ENCODE measurements around the gene ACSS1.

The ACSS1 gene

DNA sequence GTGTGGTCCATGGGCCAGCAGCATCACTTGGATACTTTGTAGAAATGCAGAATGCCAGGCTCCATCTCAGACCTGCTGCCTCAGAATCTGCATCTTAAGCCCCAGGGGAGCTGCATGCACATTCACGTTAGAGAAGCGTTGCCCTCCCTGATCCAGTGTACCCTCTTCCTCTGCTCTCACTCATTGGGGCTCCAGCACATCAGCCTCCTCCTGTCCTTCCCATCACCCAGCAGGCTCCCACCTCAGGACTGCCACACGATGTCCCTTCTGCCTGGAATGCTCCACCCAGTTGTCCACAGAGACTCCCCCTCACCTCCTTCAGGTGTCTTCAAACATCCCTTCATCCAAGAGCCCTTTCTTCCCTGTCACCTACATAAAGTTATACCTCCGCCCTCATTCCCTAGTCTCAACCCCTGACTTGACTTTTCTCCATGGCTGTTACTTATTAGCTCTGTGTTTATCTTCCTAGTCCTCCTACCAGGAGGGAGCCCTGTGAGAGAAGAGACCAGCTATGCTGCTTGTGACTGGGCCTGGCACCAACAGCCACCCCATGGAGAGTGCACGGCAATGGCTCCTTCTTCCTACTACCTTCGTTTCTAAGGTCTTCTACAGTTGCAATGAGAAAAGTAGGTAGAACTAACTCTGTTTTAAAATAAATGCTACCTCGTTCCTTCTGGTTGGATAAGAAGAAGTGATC lies 3.3 kb upstream of the ACSS1 start:
- no peak for ATAC-seq
- TF ChIP-seq ZFP3 (CRISPR knock-in tag; IDR thresholded peaks at IDR 0.05) (no peak), CREB5 (CRISPR knock-in tag; IDR thresholded peaks at IDR 0.05; ENCODE audit: low read depth) (no peak), PPARA (CRISPR knock-in tag; IDR thresholded peaks at IDR 0.05; ENCODE audit: borderline replicate concordance) (no peak), ZNF565 (CRISPR knock-in tag; conservative IDR thresholded peaks at IDR 0.05; ENCODE audit: low read depth) (no peak), TSHZ2 (CRISPR knock-in tag; IDR thresholded peaks at IDR 0.05) (no peak), TOX (CRISPR knock-in tag; IDR thresholded peaks at IDR 0.05; ENCODE audit: borderline replicate concordance) (no peak), ZC3H10 (CRISPR knock-in tag; IDR thresholded peaks at IDR 0.05) (no peak), ZNF70 (CRISPR knock-in tag; IDR thresholded peaks at IDR 0.05) (no peak), OSR1 (CRISPR knock-in tag; IDR thresholded peaks at IDR 0.05) (no peak)

DNA sequence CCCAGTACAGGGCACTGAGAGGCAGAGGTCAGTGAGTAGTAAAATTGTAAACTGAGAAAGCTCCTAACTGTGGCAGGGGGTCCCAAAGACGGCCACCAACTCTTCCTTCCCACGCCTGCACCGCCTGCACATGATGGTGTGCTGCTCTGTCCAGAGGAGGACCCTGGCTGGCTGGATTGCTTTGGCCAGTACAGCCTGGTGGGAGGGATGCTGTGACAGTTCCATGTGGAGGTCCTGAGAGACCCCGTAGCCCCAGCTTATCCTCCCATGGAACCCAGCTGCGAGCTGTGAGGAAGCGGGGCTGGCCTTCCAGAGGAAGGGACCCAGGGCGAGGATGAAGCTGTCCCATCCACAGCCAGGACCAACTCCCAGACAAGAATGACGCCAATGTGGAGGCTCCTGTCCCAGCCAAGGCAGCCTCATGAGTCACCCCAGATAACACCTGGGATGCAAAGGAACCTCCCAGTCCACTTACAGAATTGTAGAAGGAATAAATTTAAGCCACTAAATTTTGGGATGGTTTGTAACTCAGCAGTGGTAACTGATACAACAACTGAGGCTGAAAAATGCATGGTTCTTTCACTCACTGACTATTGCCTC lies 2.0 kb upstream of the ACSS1 start:
- ATAC-seq = no peak

More for the DNA sequence above, 2.0 kb upstream of the ACSS1 start:
- TF ChIP-seq ZC3H10 (CRISPR knock-in tag; IDR thresholded peaks at IDR 0.05) = no peak
- no peak for TF ChIP-seq PPARA (CRISPR knock-in tag; IDR thresholded peaks at IDR 0.05; ENCODE audit: borderline replicate concordance)
- TF ChIP-seq ARNTL (CRISPR knock-in tag; IDR thresholded peaks at IDR 0.05; ENCODE audit: borderline replicate concordance, low read depth) = no peak
- no peak for TF ChIP-seq TOX (CRISPR knock-in tag; IDR thresholded peaks at IDR 0.05; ENCODE audit: borderline replicate concordance)
- TF ChIP-seq GLIS3 (CRISPR knock-in tag; IDR thresholded peaks at IDR 0.05) = no peak
- no peak for TF ChIP-seq BACH2 (CRISPR knock-in tag; IDR thresholded peaks at IDR 0.05; ENCODE audit: borderline replicate concordance)
- no peak for TF ChIP-seq PATZ1 (CRISPR knock-in tag; IDR thresholded peaks at IDR 0.05; ENCODE audit: borderline replicate concordance)
- no peak for TF ChIP-seq ZNF70 (CRISPR knock-in tag; IDR thresholded peaks at IDR 0.05)
- TF ChIP-seq, protein P1, sequence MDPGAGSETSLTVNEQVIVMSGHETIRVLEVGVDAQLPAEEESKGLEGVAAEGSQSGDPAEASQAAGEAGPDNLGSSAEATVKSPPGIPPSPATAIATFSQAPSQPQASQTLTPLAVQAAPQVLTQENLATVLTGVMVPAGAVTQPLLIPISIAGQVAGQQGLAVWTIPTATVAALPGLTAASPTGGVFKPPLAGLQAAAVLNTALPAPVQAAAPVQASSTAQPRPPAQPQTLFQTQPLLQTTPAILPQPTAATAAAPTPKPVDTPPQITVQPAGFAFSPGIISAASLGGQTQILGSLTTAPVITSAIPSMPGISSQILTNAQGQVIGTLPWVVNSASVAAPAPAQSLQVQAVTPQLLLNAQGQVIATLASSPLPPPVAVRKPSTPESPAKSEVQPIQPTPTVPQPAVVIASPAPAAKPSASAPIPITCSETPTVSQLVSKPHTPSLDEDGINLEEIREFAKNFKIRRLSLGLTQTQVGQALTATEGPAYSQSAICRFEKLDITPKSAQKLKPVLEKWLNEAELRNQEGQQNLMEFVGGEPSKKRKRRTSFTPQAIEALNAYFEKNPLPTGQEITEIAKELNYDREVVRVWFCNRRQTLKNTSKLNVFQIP (CRISPR knock-in tag; IDR thresholded peaks at IDR 0.05; ENCODE audit: borderline replicate concordance, low read depth) = no peak
- TF ChIP-seq ISL1 (CRISPR knock-in tag; IDR thresholded peaks at IDR 0.05) = no peak
- TF ChIP-seq, protein P2, sequence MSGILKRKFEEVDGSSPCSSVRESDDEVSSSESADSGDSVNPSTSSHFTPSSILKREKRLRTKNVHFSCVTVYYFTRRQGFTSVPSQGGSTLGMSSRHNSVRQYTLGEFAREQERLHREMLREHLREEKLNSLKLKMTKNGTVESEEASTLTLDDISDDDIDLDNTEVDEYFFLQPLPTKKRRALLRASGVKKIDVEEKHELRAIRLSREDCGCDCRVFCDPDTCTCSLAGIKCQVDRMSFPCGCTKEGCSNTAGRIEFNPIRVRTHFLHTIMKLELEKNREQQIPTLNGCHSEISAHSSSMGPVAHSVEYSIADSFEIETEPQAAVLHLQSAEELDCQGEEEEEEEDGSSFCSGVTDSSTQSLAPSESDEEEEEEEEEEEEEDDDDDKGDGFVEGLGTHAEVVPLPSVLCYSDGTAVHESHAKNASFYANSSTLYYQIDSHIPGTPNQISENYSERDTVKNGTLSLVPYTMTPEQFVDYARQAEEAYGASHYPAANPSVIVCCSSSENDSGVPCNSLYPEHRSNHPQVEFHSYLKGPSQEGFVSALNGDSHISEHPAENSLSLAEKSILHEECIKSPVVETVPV (CRISPR knock-in tag; IDR thresholded peaks at IDR 0.05) = no peak

Measured in SK-N-SH treated with all-trans-retinoic acid at 6 μM for 48 hours (cell line).